Central memory CD8-positive, alpha-beta T cell (primary cell): ENCODE measurements around the gene HIRA.

Experiments
- ATAC-seq: fragments of 150-1000 bp; cut with Tn5 transposase; replicated peaks from 2 replicates; pipeline ENCODE4 v1.10.0; 2022; ENCODE audit warnings: mild to moderate bottlenecking, moderate FRiP score, moderate number of reproducible peaks; ENCODE audit not compliant: poor library complexity, severe bottlenecking; ENCODE audit errors: extremely low read depth
- DNase-seq, 2 donors: peaks; one replicate each; pipeline ENCODE4 v3.0.0; 2021; ENCODE audit warnings: low spot score in 2 of 2
- H3K27ac Mint-ChIP-seq: one replicate; pipeline ENCODE4 v1.8.0; 2022; ENCODE audit warnings: low read depth, mild to moderate bottlenecking, moderate library complexity, mixed read lengths
- H3K27me3 Mint-ChIP-seq: one replicate; pipeline ENCODE4 v1.8.0; 2022; ENCODE audit warnings: mixed read lengths
- H3K36me3 Mint-ChIP-seq: one replicate; pipeline ENCODE4 v1.8.0; 2022; ENCODE audit warnings: mild to moderate bottlenecking, moderate library complexity, mixed read lengths; ENCODE audit not compliant: insufficient read depth
- H3K4me1 Mint-ChIP-seq: one replicate; pipeline ENCODE4 v1.8.0; 2022; ENCODE audit warnings: mixed read lengths
- H3K4me3 Mint-ChIP-seq: one replicate; pipeline ENCODE4 v1.8.0; 2022; ENCODE audit warnings: mild to moderate bottlenecking, moderate library complexity, mixed read lengths
- H3K9me3 Mint-ChIP-seq: one replicate; pipeline ENCODE4 v1.8.0; 2022; ENCODE audit warnings: mixed read lengths

HIRA gene

DNA sequence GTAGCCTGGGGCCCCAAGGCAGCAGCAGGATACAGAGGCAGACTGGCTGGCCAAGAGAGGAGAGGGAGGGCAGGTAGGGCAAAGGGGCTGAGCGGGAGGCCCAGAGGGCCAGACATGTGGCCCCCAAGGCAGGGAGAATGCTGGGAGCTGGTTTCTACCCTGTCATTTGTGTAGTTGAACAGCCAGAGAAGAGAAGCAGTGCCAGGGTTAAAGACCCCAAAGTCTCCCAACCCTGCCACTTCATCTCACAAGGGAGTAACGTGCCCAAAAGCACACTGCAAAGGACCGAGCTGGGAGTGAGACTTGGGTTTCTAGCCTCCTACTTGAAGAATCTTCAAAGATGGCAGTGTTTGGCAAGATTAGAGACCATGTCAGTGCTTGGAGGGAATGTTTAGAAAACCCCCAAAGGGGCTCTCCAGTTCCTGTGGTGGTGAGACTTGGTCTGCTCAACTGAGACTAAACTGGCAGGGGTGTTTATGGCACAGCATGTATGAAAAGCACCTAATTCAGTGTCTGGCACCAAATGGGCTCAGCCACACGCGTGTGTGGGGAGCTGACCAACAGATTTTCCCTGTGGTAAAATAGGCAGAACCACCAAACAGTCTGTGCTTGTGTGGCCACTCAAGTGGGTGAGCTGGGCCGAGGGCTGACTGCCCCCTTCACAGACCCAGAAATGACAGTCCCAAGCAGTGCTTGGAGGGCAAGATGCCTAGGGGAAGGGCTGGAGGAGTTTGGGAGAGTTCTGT is 71.8 kb downstream of the HIRA start:
- H3K4me3 Mint-ChIP-seq: no peak overlapping the region
- peaks cover 3% of the 10 kb centered on the region for H3K4me1 Mint-ChIP-seq
- ATAC-seq (no peak), DNase-seq (no peak)
- H3K9me3 Mint-ChIP-seq: no peaks in the 10 kb centered on the region
- no peaks in the 10 kb centered on the region for H3K27me3 Mint-ChIP-seq
- H3K36me3 Mint-ChIP-seq: peaks cover 37% of the 10 kb centered on the region
- H3K27ac Mint-ChIP-seq: peak overlapping the region; percentile 19

DNA sequence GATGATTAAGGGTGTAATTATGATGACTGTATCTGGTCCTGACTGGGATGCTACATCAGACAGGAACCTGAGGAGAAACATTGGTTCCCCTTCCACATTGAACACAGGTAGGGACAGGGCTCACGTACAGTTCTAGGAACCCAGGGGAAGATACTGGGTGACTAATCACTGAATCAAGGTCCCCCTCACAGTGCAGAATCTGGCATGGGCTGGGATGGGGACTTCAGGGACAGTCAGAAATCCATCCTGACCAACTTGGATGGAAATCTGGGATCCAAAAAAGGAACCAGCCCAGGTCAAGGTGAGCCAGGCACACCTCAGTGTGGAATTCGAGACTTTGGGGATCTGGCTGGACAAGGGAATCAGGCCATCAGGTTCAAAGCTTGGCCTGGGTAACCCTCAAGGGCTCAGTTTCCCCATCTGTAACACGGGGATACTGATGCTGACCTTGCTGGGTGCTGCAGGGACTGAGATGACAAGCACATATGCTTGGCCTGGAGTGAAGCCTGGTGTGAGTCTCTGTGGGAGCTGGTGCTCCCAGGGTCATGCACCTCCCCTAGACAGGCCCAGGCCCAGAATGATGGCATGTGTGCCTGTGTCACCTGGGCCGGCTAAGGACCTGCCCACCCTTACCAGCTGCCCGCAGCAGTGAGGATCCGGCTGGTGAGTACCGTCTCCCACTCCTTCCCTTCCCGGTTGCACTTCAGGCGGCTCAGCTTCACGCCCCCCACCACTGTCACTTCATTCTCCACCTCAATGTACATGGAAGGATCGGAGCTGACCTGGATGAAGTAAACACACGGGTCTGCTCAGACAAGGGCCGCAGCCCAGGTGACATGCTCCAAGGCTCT is 72.6 kb downstream of the HIRA start:
- Mint-ChIP-seq H3K9me3 (no peaks in the 10 kb centered on the region), H3K4me1 (no peaks in the 10 kb centered on the region), H3K27me3 (no peaks in the 10 kb centered on the region), H3K36me3 (peaks cover 32% of the 10 kb centered on the region), H3K4me3 (no peak overlapping the region), H3K27ac (peak overlapping the region; percentile 30)
- DNase-seq (no peak), ATAC-seq (no peak)

DNA sequence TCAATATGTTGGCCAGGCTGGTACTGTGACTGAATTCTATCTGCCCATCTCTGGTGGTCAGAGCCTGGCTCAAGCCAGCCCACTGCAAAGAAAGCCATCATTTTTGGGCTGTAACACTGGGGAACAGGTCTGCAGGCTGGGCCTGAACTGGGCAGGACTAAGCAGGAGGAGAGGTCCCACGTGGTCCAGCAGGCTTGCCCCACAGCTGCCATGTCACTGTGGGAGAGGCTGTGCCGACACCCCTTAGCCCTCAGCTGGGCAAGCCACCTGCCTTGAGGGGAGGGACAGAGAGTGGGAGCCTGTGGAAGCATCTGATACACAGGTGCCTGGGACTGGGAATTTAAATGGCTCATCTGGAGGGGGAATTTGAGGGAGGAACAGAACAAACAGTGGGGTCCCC is 73.3 kb downstream of the HIRA start:
- peaks cover 27% of the 10 kb centered on the region for H3K36me3 Mint-ChIP-seq
- ATAC-seq (no peak), DNase-seq (no peak)
- no peaks in the 10 kb centered on the region for H3K4me1 Mint-ChIP-seq
- H3K27ac Mint-ChIP-seq: peak overlapping the region; percentile 30
- no peak overlapping the region for H3K4me3 Mint-ChIP-seq
- H3K9me3 Mint-ChIP-seq: no peaks in the 10 kb centered on the region
- no peaks in the 10 kb centered on the region for H3K27me3 Mint-ChIP-seq

DNA sequence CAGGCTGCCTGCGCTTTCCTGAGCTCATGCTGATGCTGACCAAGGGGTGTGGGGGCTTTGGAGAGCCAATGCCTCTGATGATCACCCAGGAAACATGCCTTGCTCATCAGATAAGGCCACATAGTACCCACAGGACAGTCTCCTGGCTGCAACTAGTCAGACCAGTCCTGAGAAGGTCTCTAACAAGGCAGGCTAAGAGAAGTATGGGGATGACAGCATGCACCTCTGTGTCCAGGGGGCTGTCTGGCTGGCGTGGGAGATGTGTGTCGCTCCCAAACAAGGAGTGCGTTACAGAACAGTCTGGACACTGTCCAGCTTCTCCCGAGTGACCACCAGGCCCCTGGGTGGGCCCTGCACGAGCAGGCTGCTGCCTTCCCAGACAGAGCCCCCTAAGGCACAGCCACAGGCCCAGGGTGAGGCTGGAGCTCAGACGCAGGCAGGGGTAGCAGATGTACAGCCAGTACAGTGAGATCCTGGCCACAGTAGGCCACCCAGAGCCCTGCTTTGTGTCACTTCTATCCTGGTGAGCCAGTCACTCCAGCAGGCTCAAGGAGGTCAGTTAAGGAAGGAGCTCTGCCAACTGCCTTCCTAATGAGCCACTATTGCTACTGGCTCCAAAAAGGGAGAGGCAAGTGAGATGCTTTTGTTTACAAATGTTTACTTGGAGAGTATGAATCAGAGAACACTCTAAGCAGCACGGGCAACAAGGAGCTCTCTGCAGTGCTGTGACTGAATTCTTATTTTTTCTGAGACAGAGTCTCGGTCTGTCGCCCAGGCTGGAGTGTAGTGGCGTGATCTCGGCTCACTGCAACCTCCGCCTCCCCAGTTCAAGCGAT is 74.0 kb downstream of the HIRA start:
- no peaks in the 10 kb centered on the region for H3K27me3 Mint-ChIP-seq
- peaks cover 27% of the 10 kb centered on the region for H3K36me3 Mint-ChIP-seq
- peak overlapping the region; percentile 30 for H3K27ac Mint-ChIP-seq
- ATAC-seq (no peak), DNase-seq (no peak)
- H3K4me1 Mint-ChIP-seq: no peaks in the 10 kb centered on the region
- no peak overlapping the region for H3K4me3 Mint-ChIP-seq
- no peaks in the 10 kb centered on the region for H3K9me3 Mint-ChIP-seq

DNA sequence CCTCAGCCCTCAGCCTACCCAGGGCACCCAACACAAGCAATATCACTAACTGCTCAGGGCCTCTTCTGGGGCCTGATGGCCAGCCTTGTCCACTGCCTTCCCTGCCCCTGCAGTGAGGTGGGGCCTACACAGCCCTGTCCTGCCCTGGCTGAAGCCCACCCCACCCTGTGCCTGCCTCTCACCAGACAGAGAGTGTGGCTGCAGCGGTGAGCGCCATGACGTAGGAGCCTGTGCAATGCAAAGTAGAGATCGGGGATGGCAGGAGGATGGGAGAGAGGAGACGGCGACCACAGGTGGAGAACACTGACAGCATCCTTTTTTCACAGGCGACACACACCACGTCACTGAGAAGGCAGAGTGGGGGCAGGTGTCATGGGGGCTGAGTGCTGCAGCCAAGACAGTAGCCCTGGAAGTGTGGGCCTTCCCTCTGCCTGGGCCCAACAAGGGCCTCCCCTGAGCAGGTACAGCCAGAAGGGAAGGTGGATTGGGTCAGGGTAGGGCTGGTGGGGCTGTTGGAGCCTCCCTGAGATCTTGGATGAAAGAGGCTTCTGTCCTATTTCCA is 74.7 kb downstream of the HIRA start:
- no peak overlapping the region for H3K4me3 Mint-ChIP-seq
- DNase-seq: no peak
- H3K9me3 Mint-ChIP-seq: no peaks in the 10 kb centered on the region
- ATAC-seq: no peak
- no peak overlapping the region for H3K27ac Mint-ChIP-seq
- H3K4me1 Mint-ChIP-seq: no peaks in the 10 kb centered on the region
- peaks cover 26% of the 10 kb centered on the region for H3K36me3 Mint-ChIP-seq
- no peaks in the 10 kb centered on the region for H3K27me3 Mint-ChIP-seq

DNA sequence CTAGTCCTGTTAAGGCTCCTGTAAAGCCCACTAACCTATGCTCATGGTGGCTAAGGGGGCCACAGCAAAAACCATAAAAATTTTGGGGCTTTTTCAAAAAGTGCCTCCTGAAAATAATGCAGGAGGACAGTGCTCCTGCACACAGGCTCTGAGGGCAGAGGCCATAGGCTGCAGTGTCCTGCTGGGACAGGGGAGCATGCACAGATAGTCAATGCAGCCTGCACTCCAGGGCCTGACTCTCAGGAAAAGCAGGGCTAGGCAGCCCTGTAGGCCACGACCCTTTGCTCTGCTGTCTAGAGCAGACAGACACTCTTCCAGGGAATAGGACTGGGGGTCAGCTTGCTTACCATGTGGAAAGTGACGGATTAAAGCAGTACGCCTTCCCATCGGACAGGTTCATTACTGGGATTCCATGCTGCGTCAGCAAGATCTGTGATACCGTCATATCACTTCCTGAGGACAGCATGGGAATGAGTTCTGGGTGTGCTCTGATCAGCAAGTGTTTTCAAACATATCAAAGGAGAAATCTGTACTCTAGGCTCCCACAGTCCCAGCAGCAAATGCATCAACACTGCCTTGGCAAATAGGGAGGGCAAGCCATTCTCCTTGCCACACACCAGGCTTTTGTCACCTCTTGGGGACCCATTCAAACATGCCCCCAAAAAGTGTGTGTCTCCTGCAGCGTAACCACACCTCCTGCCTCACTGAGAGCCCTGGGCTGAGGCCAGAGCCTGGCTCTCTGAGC is 75.9 kb downstream of the HIRA start:
- H3K4me3 Mint-ChIP-seq: no peak overlapping the region
- no peak for ATAC-seq
- H3K27me3 Mint-ChIP-seq: no peaks in the 10 kb centered on the region
- no peaks in the 10 kb centered on the region for H3K9me3 Mint-ChIP-seq
- H3K27ac Mint-ChIP-seq: no peak overlapping the region
- H3K36me3 Mint-ChIP-seq: peaks cover 34% of the 10 kb centered on the region
- H3K4me1 Mint-ChIP-seq: no peaks in the 10 kb centered on the region
- no peak for DNase-seq

DNA sequence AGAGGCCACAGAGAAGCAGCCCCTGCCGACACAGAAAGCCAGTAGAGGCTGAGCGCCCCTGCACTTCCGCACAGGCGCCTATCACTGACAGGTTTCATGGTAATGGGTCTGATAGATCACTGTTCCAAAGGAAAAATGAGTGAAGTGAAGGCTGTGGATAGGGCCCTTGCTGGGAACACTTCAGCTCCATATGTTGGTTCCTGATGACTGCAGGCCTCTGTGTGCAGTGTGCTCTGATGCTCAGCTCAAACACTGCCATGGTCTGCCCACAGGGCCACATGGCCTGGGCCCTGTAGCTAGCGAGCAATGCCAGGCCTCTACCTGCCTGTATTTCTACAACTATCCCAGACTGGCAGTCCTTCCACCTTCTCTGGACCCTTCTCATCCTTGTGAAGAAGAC is 77.3 kb downstream of the HIRA start:
- no peaks in the 10 kb centered on the region for H3K27me3 Mint-ChIP-seq
- DNase-seq: no peak
- peaks cover 43% of the 10 kb centered on the region for H3K36me3 Mint-ChIP-seq
- no peak overlapping the region for H3K4me3 Mint-ChIP-seq
- no peak for ATAC-seq
- H3K27ac Mint-ChIP-seq: no peak overlapping the region
- no peaks in the 10 kb centered on the region for H3K9me3 Mint-ChIP-seq
- peaks cover 5% of the 10 kb centered on the region for H3K4me1 Mint-ChIP-seq

DNA sequence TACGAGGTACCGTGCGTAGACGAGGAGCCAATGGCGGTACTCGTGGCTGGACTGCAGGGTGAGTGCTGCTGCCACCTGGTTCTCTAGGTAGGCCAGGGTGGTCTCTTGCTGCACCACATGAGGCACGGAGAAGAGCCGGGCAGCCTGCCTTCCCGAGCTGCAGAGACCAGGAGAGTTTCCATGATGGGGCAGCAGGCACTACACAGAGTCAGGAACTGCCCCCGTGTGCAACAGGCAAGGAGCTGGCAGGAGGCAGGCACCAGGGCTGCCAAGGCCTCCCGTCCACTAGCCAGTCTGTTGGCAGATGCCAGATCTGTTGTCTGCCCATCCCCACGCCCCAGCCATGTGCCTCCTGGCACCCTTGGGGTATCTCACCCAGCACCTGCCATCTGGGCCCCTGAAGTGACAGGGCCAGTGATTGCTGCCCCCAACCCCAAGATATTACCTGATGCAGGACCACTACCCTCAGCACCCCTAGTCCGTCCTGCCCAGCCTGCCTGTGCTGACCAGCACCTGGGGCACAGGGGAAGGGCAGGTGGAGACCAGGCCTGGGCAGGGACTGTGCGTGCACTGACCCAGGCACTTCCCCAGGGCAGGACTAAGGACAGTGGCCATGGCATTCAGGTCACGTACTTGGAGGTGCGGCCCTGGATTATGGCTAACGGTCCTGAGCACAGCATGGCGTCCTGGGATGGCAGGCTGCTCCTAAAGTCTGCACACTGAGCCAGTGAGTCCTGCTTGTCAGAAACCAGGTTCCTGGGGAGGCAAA is 78.0 kb downstream of the HIRA start:
- Mint-ChIP-seq H3K9me3 (no peaks in the 10 kb centered on the region), H3K36me3 (peaks cover 41% of the 10 kb centered on the region)
- no peak for DNase-seq

DNA sequence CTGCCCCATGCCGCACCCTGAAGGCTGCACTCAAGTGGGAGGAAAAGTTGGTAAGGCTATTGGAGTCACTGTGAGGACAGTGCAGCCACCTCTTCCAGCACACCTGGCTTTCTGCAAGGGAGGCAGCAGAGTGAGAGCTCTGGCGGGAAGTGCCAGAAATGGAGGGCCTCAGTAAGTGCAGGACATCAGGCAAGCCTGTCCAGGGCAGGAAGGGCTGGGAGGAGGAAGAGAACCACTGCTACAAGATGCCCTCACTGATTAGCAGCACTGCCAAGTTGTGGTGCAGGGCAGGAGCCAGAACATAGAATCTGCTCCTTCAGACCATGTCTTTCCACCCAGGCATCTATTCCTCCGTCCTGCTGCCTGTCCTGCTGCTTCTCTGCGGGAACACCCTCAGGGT is 78.8 kb downstream of the HIRA start:
- H3K4me1 Mint-ChIP-seq: peaks cover 5% of the 10 kb centered on the region
- peak overlapping the region; percentile 55 for H3K27ac Mint-ChIP-seq
- ATAC-seq (no peak), DNase-seq (no peak)
- H3K4me3 Mint-ChIP-seq: no peak overlapping the region
- H3K27me3 Mint-ChIP-seq: no peaks in the 10 kb centered on the region
- H3K9me3 Mint-ChIP-seq: no peaks in the 10 kb centered on the region
- H3K36me3 Mint-ChIP-seq: peaks cover 40% of the 10 kb centered on the region

More for the DNA sequence above, 78.0 kb downstream of the HIRA start:
- Mint-ChIP-seq H3K27ac (no peak overlapping the region), H3K4me1 (peaks cover 5% of the 10 kb centered on the region), H3K4me3 (no peak overlapping the region), H3K27me3 (no peaks in the 10 kb centered on the region)
- ATAC-seq: no peak

DNA sequence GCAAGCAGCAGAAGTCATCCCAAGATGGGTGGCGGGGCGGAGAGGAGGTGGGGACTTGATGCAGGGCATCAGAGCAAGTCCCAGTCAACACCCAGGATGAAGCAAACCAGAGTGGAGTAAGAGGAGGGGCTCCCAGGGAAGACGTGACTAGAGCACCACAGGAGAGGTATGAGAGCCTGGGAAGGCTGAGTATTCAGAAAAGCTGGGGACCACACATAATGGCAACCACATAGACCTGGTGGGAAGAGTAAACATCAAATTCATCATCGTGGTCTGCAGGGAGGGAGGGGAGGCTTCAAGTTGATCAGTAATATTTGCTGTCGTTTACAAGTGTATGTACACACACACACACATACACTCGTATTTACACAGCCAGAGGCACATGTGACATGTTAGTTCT is 79.3 kb downstream of the HIRA start:
- Mint-ChIP-seq H3K36me3 (peaks cover 41% of the 10 kb centered on the region), H3K4me1 (peaks cover 5% of the 10 kb centered on the region), H3K27me3 (no peaks in the 10 kb centered on the region), H3K9me3 (no peaks in the 10 kb centered on the region), H3K4me3 (no peak overlapping the region), H3K27ac (peak overlapping the region; percentile 55)
- no peak for DNase-seq
- no peak for ATAC-seq

DNA sequence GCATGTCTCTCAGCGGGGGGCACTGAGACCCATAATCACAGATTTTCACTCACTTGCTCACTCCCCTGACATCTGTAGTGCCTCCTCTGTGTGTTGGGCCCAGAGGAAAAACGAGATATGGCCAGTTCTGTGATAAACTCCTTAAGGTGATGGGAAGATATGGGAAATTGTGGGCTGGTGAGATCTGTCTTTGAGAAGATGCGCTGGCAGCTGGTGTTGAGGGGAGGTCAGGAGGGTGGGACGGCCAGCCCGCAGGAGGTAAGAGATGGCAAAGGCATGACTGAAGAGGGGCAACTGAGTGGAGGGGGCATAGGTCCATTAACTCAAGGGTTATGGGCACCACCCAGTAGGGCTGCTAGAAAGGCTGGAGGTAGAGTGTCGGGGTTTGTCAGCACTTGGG is 79.9 kb downstream of the HIRA start:
- Mint-ChIP-seq H3K9me3 (no peaks in the 10 kb centered on the region), H3K27me3 (no peaks in the 10 kb centered on the region), H3K36me3 (peaks cover 44% of the 10 kb centered on the region), H3K4me3 (no peak overlapping the region), H3K27ac (peak overlapping the region; percentile 11), H3K4me1 (peaks cover 5% of the 10 kb centered on the region)
- DNase-seq (no peak), ATAC-seq (no peak)
